Activated effector memory CD4-positive, alpha-beta T cell treated with anti-CD3 and anti-CD28 coated beads, Interleukin-2, amount 50 U/mL, for 16 hours (primary cell): ENCODE results near the gene MMP11.
A peak's percentile ranks its signal among the peaks of the same experiment; 100 is the strongest.
"Not testable (repeated sequence)": the region's sequence is repeated elsewhere in the genome, so short reads cannot be mapped to it uniquely, and the experiment has no call there.

Source experiments
- DNase-seq: peaks from one replicate; pipeline ENCODE4 v3.0.0-alpha.2; 2020

Gene MMP11, protein sequence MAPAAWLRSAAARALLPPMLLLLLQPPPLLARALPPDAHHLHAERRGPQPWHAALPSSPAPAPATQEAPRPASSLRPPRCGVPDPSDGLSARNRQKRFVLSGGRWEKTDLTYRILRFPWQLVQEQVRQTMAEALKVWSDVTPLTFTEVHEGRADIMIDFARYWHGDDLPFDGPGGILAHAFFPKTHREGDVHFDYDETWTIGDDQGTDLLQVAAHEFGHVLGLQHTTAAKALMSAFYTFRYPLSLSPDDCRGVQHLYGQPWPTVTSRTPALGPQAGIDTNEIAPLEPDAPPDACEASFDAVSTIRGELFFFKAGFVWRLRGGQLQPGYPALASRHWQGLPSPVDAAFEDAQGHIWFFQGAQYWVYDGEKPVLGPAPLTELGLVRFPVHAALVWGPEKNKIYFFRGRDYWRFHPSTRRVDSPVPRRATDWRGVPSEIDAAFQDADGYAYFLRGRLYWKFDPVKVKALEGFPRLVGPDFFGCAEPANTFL

DNA sequence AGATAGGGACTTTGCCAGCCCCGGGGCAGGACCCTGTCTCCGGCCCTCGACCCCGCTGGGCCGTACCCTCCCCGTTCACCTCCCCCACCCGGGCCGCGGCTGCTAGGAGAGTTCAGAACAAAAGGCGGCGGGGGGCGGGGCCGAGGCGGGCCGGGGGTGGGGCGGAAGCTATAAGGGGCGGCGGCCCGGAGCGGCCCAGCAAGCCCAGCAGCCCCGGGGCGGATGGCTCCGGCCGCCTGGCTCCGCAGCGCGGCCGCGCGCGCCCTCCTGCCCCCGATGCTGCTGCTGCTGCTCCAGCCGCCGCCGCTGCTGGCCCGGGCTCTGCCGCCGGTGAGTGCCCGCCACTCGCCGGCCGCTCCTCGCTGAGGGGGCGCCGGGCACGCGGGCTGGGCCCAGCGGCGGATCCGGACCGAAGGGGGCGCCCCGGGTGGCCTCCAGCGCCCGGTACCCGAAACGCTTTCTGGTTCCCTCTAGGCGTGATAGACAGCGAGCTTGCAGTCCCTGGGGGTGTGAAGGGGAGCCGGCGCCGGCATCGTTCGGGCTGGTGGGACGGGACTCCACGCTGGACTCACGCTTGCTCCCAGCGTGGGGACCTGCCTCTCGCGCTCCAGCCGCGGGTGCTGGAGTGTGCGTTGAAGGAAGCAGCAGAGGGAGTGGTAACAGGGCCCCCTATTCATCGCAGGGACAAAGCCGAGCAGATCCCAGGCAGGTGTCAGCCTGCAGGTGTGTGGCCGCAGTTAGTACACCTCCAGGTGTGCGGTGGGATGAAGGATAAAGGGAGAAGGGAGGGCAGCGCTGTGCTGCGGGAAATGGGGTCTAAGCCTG, at the start of gene MMP11:
Gene MMP11, plus strand, starts transcription at position 201 of the 825 bp plus-strand sequence. Its CDS starts 22 bp downstream, at position 223.
- DNase-seq: peak; percentile 82

DNA sequence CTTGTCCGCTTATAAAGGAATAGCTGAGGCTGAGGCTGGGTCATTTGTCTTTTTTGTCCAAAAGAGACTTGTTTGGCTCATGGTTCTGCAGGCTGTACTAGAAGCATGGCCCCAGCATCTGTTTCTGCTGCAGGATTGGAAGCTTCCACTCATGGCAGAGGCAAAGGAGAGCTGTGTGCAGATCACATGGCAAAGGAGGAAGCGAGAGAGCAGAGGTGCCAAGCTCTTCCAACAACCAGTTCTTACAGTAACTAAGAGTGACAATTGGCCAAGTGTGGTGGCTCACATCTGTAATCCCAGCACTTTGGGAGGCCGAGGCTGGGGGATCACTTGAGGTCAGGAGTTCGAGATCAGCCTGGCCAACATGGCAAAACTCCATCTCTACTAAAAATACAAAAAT, 44.5 kb upstream of the MMP11 start:
- DNase-seq: not testable (repeated sequence)

DNA sequence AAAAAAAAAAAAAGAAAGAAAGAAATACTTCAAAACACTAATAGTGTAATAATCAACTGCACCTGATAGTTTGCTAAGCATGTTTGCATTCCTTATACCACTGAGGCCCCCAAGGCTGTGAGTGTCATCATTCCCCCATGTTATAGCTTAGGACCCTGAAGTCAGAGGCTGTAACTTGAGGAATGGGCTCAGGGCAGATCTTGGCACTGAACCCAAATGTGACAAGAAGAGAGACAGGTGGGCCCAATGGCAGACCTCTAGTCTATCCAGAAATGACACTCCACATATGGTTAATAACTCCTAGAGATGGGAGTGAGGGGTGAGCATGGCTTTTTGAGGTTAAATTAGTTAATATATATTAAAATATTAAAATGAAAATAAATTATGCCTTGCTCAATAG, 35.0 kb upstream of the MMP11 start:
- no peak for DNase-seq

DNA sequence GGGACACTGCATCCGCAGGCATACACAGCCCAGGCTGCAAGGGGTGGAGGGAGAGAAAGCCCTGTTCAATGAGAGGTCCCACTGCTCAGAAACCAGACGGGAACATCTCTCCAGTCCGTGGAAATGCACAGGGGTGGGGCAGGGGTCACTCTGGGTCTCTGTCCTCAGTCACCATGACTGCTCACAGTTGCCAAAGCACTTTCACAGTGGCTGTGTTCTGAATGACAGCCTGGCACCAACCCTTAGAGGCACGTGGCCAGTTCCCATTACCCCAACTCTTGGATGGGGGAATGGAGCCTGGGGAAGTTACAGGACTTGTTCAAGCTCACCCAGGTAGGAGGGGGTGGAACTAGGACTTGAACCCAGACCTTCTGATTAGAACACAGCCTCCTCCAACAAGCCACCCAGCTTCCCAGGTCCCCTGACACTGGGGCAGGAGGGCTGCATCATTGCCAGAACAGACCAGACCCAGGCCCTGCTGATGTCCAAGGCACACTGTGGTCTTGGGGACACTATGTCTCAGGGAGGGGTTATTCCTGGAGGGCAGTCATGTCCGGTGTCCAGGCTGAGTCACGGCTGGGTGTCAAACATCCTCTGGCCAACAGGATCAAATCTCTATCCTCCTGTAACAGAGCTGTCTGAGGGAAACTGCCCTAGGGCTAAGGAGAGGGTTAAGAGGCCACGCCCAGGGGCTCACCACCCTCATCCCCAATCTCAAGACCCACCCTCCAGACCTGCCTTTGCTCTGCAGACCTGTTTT, 30.0 kb upstream of the MMP11 start:
- DNase-seq: no peak

DNA sequence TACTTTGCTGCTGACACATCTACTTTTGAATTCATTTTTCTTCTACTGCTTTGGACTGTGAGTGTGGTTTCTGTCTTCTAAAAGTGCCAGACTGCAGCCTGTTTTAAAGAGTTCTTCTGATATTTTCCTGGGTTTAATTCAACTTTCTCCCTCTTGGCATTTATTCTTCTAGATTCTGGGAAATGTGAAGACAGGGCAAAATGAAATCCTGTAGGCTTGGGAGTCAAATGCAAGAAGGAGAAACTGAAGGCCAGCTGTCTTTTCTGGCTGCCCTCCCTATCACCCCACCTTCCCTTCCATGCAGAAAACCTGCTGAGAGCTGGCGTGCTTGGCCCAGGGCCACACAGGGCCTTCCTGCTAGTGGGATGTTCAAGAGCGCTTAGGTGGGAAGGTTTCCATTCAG, 29.3 kb upstream of the MMP11 start:
- DNase-seq: no peak

DNA sequence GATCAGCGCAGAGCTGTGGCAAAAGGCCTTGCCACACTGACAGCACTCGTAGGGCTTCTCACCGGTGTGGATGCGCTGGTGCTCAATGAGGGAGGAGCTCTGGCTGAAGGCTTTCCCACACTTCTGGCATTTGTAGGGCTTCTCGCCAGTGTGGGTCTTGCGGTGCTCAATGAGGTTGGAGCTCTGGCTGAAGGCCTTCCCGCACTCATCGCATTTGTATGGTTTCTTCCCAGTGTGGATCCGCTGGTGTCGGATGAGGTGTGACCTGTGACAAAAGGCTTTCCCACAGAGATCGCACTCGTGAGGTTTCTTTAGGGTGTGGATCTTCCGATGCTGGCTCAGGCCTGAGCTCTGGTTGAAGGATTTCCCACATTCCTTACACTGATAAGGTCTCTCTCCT, 28.6 kb upstream of the MMP11 start:
- no peak for DNase-seq

DNA sequence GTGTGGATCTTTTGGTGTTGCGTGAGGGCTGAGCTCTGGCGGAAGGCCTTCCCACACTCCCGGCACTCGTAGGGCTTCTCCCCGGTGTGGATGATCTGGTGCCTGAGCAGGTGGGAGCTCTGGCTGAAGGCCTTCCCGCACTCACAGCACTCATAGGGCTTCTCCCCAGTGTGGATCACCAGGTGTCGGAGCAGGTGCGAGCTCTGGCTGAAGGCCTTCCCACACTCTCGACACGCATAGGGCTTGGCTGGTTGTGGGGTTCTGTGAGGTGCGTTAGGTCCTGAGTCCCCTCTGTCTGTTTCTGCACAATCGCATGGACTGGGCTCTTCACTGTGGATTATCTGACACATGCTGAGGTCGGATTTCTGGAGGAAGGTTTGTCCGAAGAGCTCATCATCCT, 28.2 kb upstream of the MMP11 start:
- DNase-seq: no peak

DNA sequence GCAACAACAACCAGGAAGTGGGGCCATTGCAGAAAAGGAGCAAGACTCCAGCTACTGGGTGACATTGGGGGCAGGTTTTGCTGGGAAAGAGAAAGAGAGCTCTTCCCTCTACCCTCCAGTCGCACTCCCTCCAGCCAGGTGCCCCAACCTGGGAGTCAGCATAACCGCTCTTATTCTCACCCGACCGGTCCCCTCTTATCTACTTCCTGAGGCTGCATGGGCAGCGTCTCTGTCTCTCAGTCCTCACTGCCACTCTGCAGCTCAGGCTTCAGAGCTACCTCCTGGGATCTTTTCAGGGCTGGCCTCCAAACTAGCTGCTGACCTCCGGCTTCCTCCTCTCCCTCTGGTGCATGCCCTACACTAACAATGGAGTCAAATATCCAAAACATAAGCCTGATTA, 26.9 kb upstream of the MMP11 start:
- no peak for DNase-seq

DNA sequence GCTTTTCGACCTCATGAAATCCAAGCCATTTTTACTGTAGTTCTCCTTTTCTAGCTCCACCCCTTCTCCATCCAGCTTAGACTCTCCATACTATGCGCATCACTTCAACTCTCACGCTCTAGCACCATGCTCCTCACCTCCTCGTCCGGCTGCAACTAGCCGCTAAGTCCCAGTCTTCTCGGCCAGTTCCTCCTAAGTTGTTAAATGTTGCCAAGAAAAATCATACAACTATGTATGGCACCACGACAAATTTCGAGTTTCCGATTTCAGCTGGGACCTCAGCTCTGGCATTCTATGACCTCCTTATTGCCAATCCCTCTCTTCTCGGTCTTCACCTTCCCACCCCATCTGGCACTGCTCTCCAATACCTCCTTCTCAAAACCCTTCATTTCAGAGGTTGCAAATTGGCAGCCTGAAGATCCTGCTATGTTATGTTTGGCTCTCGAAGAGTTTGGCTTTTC, 22.8 kb upstream of the MMP11 start:
- no peak for DNase-seq

DNA sequence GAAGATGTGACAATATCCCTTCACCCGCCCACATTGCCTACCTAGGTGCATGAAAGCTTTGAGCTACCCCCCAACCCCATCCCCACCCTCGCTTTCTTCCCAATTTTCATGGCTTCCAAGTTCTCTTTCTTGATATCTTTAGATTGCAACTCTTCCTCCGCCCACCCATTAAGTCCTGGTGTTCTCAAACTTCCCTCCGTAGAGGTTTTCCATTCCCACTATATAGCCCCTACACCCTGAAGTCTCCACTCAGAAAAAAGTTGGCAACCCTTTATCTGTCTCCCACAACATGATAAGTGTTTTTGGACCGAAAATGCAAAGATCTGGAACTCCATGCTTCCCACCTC, 22.3 kb upstream of the MMP11 start:
- no peak for DNase-seq

DNA sequence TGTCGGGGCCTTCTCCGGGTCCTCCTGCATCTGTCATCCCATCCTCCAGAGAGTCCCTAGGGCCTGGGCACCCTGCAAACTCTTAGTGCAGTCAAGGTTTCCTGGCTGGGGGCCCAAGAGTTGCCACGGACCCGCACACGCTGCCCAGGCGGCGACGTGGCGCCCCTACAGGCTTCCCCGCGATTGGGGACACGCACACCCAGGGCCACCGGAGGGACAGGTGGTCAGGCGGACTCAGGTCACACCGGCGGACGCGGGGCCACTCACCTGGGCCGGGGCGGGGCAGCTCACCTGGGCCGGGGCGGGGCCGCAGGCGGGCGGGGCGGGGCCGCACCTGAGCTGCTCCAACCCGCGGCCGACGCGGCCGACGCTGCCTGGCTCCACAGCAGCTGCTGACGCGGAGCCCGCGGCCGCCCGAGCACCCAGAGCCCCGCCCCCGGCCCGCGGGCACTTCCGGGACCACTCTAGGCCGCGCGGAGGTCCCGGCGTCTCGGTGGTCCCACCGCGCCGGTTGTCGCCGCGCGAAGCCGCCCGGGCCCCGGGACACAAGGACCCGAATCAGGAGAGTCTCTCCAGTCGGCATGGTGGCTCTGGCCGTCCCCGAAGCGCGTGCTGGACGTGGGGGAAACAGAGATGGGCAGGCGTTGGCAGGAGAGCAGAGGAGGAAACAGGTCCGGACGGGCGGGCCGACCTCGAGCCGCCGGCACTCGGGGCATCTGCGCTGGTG, 21.8 kb upstream of the MMP11 start, which contains the start of gene ZNF70:
Gene ZNF70, minus strand, starts transcription at position 399 of the 727 bp plus-strand sequence. CDS start 5,972 bp downstream, outside the sequence.
- peak; percentile 93 for DNase-seq

DNA sequence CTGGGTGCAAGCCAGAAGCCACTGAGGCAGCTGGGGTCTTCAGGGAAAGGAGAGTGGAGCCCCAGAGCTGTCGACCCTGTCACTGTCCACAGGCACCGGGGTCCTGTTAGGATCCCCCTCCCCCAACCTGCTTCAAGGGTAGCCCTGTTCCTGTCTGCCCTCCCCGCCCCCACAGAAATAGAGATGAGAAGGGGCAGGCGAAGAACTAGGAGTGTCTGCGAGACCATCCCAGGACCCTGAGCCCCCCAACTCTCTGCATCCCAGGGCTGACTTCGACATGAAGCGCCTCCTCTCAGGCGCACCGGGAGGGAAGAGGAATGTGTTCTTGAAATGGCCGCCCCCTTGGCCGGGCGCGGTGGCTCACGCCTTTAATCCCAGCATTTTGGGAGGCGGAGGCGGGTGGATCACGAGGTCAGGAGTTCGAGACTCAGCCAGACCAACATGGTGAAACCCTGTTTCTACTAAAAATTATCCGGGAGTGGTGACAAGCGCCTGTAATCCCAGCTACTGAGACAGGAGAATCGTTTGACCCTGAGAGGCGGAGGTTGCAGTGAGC, 21.1 kb upstream of the MMP11 start:
- DNase-seq: no peak

DNA sequence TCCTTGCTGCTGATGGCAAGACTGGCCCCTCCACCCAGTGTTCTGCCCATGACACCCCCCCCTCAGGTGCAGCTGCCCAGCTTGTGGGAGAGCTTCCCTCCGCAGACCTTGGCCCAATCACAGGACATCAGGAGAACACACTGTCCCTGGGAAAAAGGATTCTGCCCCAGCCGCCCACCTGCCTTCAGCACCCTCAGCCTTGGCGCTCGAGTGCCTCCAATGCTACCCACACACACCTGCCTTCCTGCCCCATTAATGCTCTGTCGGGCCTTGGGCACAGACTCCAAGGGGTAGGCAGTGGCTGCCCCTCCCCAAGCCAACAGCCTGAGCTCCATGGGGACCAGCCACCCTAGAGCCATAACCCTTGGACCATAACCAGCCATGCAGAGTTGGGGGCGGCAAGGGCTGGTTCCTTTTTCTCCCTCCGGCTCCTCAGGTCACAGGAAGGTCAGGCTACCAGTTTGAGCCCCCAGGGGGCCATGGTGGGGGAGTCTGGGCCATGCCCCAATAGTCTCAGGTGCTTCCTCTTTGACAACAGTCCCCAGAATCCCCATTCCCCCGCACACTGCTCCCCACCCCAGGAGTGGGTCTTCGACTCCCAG, 20.5 kb upstream of the MMP11 start:
- DNase-seq: no peak

DNA sequence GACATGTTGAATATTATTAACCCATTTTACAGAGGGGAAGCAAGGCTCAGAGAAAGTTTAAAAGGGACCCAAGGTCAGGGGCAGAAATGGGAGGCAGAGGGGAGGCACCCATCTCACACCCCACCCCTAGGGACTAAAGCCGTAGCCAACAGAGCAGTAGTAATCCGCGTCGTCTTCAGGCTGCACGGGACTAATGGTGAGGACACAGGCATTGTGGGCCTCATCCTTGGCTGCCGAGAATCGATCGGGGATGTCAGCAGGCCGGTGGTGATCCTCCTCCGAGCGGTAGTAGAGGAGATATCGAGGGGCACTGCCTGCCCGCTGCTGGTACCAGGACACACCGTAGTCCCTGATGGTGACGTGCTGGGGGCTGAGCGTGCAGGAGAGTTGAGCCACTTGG, 19.9 kb upstream of the MMP11 start:
- DNase-seq: no peak

DNA sequence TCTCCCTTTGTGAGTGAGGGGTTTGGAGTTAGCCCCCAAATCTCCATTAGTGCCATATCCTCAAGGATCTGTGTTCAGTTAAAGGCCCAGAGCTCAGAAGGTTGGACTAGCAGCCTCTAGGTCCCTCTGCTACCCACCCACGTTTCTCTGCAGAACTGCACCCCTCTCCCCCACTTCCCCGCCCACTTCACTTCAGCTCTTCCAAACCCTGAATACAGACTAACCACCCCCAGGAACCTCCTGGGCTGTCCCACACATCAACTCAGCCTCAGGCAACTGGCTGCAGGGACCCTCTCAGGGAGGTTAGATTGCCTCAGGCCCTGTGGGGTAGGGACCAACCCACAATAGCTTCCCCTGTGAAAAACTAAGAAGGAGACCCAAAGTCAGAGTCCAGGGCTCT, 19.3 kb upstream of the MMP11 start:
- DNase-seq: no peak

DNA sequence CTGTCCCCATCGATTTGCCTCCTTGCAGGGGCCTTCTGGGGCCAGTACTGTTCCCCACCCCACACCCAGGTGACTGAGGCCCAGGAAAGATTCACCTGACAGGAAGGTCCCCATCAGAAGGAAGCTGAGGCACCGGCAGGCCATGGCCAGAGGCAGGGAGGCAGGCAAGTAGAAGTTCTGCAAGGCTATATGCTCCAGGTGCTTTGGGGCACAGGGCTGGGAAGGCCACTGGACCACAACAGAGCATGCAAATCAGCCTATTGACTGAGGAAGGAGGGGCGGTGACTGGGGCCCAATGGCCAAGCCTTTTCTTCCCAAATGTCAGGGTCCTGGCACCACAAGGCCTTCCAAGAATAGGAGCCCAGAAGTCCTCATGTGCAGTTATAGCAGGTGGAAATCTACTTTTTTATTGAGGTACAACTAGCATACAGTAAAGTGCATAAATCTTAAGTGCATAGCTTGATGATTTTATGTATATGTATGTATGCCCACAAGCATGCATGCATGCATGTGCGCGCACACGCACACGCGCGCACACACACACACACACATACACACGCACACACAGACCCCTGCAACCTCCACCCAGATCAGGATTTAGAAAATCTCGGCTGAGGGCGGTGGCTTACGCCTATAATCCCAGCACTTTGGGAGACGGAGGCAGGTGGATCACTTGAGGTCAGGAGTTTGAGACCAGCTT, 18.3 kb upstream of the MMP11 start, which contains the start of gene VPREB3:
Gene VPREB3, minus strand, starts transcription at position 206 of the 700 bp plus-strand sequence. Its CDS starts 62 bp downstream, at position 144.
- DNase-seq: no peak

DNA sequence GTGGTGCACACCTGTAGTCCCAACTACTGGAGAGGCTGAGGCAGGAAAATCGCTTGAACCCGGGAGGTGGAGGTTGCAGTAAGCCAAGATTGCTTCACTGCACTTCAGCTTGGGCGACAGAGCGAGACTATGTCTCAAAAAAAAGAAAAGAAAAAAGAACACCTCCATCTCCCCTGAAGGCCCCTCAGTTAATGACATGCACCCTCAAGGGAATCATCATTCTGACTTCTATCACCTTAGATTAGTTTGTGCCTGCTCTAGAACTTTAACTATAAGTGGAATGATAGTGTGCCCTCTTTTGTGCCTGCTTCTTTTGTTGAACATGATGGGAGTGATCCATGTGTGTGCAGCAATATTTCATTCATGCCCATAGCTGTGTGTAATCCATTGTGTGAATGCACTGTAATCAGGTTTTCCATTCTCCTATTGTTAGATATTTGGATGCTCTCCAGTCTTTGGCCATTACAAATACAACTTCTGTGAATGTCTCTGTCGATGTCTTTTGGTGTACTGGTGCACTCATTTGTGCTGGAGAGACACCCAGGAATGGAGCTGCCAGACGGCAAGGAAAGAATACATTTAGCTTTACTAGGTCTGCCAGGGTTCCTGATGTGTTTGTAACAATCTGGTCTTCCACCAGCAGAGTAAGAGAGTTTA, 17.5 kb upstream of the MMP11 start:
- no peak for DNase-seq

DNA sequence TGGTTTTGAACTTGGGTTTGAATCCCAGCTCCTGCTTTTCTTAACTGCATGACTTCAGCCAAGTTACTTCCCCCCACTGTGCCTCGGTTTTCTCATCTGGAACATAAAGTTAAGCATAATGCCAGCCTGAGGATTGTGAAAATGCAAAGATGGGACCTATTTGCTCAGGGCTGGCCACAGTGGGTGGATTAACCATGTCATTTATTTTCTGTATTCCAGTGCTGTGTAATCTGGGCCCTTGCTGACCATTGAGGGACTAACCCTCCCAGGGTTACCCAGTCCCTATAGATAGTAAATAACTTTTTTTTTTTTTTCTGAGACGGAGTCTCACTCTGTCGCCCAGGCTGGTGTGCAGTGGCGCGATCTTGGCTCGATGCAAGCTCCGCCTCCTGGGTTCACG, 16.9 kb upstream of the MMP11 start:
- no peak for DNase-seq

DNA sequence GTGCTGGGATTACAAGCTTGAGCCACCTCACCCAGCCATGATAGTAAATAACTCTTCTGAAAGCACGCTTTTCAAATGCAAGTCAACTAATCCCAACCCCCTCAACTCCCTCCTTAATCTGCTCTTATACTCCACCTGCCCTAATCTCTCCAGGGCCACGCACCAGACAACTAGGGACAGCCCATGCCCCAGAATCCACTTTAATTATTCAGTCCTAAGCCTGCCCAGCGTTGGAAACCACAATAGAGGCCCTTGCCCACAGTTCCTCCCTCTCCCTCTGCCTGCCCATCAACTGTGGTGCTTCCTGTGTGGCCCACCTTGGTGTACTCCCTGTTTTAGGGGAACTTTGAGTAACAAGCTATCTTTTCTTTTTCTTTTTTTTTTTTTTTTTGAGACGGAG, 15.8 kb upstream of the MMP11 start:
- no peak for DNase-seq

DNA sequence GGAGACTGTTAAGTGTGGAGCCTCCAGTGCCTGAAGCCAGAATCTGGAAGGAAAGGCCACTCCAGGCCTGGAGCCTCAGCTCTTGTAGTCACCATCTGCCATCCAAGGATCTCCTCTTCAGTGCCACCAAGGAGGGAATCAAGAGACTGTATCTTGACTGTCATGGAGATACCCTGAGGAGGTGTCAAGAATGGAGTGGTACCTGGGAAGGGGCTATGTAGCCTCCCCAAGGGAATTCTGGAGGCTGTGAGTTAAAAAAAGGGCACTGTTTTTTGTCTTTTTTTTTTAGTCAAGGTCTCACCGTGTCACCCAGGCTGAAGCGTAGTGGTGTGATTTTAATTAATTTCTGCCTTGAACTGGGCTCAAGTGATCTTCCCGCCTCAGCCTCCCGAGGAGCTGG, 13.1 kb upstream of the MMP11 start:
- DNase-seq: no peak
